ENCODE data around the gene CXXC1. TPM values are rescaled to one million over a fixed set of nuclear protein-coding genes. Genes with fewer than 3 reads are reported as not detected.

Gene CXXC1
- total RNA-seq, 2 experiments from 2014 or later: 87.0 to 88.0 TPM

DNA sequence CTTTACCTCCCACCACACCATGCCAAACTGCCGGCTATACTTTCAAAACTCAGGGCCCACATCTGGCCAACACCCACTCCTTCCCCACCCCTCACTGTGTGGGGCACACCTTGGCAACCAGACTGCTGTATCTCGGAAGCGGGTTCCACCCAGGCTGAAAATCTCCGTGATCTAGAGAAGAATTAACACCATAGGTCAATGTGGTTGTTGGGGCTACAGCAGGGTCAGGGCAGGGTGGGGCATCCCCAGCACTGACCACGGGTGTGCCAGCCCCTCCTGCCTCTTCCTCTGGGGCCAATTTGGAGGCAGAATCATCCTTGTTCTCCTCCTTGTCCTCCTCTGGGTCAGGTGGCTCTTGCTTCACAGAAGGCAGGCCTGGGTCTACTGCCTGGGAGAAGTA, 14.9 kb downstream of the CXXC1 start:
- POLR2A ChIA-PET: interaction anchor here (5.0 kb wide), 1 partner anchor 9 kb away, joined by 32 read pairs; the partner anchor contains the start of gene MBD1
- H3K27ac Mint-ChIP-seq: no peak overlapping the region
- CTCF ChIA-PET: no interaction called here
- ATAC-seq (no peak), DNase-seq (no peak)
- no peaks in the 10 kb centered on the region for H3K27me3 Mint-ChIP-seq
- no peak overlapping the region for H3K4me3 Mint-ChIP-seq
- no peaks in the 10 kb centered on the region for H3K9me3 Mint-ChIP-seq
- H3K4me1 Mint-ChIP-seq (ENCODE audit: low read depth): peaks cover 11% of the 10 kb centered on the region
- TF ChIP-seq, protein P1, sequence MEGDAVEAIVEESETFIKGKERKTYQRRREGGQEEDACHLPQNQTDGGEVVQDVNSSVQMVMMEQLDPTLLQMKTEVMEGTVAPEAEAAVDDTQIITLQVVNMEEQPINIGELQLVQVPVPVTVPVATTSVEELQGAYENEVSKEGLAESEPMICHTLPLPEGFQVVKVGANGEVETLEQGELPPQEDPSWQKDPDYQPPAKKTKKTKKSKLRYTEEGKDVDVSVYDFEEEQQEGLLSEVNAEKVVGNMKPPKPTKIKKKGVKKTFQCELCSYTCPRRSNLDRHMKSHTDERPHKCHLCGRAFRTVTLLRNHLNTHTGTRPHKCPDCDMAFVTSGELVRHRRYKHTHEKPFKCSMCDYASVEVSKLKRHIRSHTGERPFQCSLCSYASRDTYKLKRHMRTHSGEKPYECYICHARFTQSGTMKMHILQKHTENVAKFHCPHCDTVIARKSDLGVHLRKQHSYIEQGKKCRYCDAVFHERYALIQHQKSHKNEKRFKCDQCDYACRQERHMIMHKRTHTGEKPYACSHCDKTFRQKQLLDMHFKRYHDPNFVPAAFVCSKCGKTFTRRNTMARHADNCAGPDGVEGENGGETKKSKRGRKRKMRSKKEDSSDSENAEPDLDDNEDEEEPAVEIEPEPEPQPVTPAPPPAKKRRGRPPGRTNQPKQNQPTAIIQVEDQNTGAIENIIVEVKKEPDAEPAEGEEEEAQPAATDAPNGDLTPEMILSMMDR (IDR thresholded peaks at IDR 0.05): no peak
- peaks cover 61% of the 10 kb centered on the region for H3K36me3 Mint-ChIP-seq (ENCODE audit: low read depth)
- intact Hi-C loops (cut with micrococcal nuclease): no loop called here

DNA sequence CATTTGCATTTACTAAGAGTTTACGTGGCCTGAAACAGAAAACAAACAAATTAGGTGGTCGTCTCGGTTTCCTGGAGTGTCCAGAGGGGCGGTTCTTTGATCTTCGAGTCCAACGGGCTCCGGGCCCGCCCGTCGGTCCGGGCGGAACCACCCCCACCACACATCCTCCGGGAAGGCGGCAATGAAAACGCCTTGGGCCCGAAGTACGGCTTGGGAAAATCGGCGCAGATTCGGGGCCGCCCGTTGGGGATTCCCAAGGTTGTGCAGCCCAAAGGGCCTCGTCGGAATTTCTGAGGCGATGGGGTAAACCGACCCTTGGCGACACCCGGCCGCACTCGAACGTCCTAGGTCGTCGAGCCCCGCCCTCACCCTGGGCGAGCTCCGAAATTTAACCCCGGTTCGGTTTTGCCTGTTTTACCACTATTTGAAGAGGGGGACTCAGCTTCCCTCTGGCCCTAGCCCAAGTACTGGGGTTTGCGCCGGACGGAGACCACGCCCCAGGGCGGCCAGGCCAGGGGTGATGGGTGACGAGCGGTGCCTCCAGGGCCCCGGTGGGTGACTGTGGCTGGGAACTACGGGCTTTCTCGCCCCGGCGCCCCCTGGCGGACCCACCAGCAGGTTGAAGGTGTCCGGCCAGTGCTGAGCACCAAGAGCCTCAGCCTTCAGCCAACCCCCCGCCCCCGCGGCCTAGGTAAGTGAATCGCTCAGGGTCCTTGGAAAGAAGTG, 19.3 kb downstream of the CXXC1 start:
- DNase-seq (peak; percentile 90), ATAC-seq (peak; percentile 73)
- intact Hi-C loops (cut with micrococcal nuclease): no loop called here
- H3K9me3 Mint-ChIP-seq: no peaks in the 10 kb centered on the region
- POLR2A ChIA-PET: interaction anchor here (0.6 to 5.0 kb wide), 4 partner anchors 14 to 151 kb away, joined by 3 to 32 read pairs (median 3); partner anchors contain the start of gene MBD1
- CTCF ChIA-PET: interaction anchor here (0.6 to 3.1 kb wide), 13 partner anchors 9 to 168 kb away, joined by 3 to 23 read pairs (median 4); partner anchors contain the start of gene MBD1
- TF ChIP-seq, protein P1 (IDR thresholded peaks at IDR 0.05): peak; percentile 71
- H3K4me1 Mint-ChIP-seq (ENCODE audit: low read depth): peaks cover 27% of the 10 kb centered on the region
- H3K4me3 Mint-ChIP-seq: peak overlapping the region; percentile 65
- H3K27ac Mint-ChIP-seq: peak overlapping the region; percentile 64
- H3K27me3 Mint-ChIP-seq: no peaks in the 10 kb centered on the region
- H3K36me3 Mint-ChIP-seq (ENCODE audit: low read depth): peaks cover 33% of the 10 kb centered on the region

DNA sequence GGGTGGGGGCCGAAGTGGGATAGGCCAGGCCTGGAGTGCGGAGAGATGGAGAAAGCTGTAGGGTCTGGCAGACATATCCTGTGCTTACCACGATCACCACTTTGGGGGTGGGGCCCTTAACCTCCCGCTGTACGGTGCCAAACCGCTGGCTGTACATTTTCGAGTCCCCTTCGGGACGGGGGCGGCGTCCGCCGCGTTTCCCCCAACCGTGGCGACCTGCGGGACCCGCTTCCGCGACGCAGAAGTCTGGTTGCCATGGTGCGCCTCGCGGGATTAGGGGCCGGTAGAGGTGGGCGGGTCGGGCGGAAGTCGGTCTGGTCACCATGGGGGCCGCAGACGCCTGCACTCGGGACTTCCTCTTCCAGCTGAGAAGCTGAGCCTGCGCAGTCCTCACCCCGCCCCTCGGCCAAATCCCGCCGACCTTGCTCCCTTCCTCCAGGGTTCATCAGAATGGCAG, 21.2 kb downstream of the CXXC1 start, which contains the start of gene CFAP53:
TSS of gene CFAP53 (minus strand) at position 248 of the 457 bp plus-strand sequence. CDS start at position 157, 91 bp downstream.
- ATAC-seq: peak; percentile 91
- CTCF ChIA-PET: interaction anchor here (0.9 to 3.1 kb wide), 5 partner anchors 13 to 91 kb away, joined by 3 to 21 read pairs (median 4); partner anchors contain the start of genes MBD1 and MYO5B
- no peaks in the 10 kb centered on the region for H3K9me3 Mint-ChIP-seq
- POLR2A ChIA-PET: interaction anchor here (0.7 to 1.6 kb wide), 4 partner anchors 15 to 780 kb away, joined by 3 to 5 read pairs (median 4); partner anchors contain the start of gene MBD1
- H3K27ac Mint-ChIP-seq: peak within 1 kb of the TSS; percentile 79
- peak within 1 kb of the TSS; percentile 70 for H3K4me3 Mint-ChIP-seq
- TF ChIP-seq, protein P1 (IDR thresholded peaks at IDR 0.05): no peak
- peaks cover 27% of the 10 kb centered on the region for H3K4me1 Mint-ChIP-seq (ENCODE audit: low read depth)
- DNase-seq: peak; percentile 95
- H3K36me3 Mint-ChIP-seq (ENCODE audit: low read depth): peaks cover 21% of the 10 kb centered on the region
- H3K27me3 Mint-ChIP-seq: no peaks in the 10 kb centered on the region
- intact Hi-C loops (cut with micrococcal nuclease): loop anchor here (1.0 kb wide), 1 partner anchor 21 kb away; the partner anchor contains the start of gene CXXC1

DNA sequence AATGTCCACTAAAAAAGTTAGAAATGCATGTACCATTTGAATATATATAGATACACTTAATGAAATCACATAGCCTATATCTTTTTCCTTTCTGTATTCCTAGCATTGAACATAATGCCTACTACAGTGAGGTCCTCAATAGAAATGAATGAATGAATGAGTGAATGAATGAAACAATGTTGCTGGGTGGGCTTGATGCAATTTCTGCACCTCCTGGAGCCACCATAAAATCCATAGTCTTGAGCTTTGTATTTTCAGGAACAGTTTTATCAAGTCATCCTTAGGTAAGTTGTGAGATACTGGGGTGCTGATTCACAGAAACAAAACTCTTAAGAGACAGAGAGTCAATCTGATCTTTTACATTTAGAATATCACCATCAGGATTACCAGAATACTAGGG, 24.5 kb downstream of the CXXC1 start:
- no peak overlapping the region for H3K27ac Mint-ChIP-seq
- POLR2A ChIA-PET: no interaction called here
- peaks cover 3% of the 10 kb centered on the region for H3K36me3 Mint-ChIP-seq (ENCODE audit: low read depth)
- H3K4me1 Mint-ChIP-seq (ENCODE audit: low read depth): peaks cover 17% of the 10 kb centered on the region
- no peaks in the 10 kb centered on the region for H3K9me3 Mint-ChIP-seq
- DNase-seq (no peak), ATAC-seq (no peak)
- TF ChIP-seq, protein P1 (IDR thresholded peaks at IDR 0.05): no peak
- CTCF ChIA-PET: no interaction called here
- no peak overlapping the region for H3K4me3 Mint-ChIP-seq
- no peaks in the 10 kb centered on the region for H3K27me3 Mint-ChIP-seq
- intact Hi-C loops (cut with micrococcal nuclease): no loop called here

DNA sequence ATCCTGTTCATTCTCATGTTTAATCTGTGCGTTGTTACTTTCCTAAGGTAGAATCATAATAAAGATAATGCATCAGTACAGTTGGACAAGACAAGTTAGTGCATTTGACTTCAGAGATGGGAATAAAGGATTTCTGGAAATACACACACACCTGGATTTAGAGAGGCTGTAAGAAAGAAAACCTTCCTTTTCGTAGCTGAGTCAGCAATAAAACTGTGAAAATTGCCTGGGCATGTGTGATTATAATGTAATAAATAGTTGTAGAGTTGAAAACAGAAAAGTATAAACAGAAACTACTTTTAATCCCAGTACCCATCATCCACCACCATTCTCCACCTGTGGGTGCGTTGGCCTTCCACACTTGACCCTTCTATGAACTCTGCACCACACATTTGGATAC, 36.6 kb downstream of the CXXC1 start:
- no peak for ATAC-seq
- no peaks in the 10 kb centered on the region for H3K36me3 Mint-ChIP-seq (ENCODE audit: low read depth)
- no peak for DNase-seq
- peaks cover 1% of the 10 kb centered on the region for H3K27me3 Mint-ChIP-seq
- no peaks in the 10 kb centered on the region for H3K9me3 Mint-ChIP-seq
- ChIA-PET CTCF (no interaction called here), POLR2A (no interaction called here)
- peaks cover 2% of the 10 kb centered on the region for H3K4me1 Mint-ChIP-seq (ENCODE audit: low read depth)
- no peak overlapping the region for H3K4me3 Mint-ChIP-seq
- H3K27ac Mint-ChIP-seq: no peak overlapping the region
- intact Hi-C loops (cut with micrococcal nuclease): no loop called here
- TF ChIP-seq, protein P1 (IDR thresholded peaks at IDR 0.05): no peak
